Measurements from ENCODE around the gene ZAP70. TPM values are rescaled to one million over a fixed set of nuclear protein-coding genes. Genes with fewer than 3 reads are reported as not detected.

ZAP70 gene
- total and polyA plus RNA-seq, 2 of the 13 experiments (the other 11 are each of a cell fraction or from before 2014, with no cell fraction given): 0.51 to 4.0 TPM

DNA sequence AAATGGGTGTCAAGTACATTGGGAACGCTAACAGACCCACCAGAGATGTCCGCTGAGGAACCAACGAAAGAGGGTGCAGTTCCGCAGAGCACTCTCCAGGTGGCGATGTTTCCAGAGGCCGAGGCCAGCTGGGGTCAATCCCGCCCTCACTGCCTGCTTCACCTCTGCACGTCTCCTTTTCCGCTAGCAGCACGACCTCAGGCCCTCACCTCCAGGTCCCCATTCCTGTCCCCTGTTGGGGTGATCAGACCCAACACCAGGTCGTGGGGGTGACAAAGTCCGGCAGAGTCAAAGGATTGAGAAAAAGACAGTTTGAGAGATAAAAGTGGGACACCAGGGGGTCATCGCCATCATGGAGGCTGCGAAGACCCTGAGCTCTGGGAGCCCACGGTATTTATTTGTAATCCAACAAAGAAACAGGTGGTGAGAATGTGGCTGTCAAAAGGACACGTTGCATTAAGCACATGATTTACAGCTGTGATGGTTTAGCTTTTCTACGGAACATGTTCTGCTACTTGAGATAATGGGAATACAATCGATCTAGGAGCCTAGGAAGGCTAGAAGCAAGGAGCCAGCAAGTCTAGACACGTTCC is 27.3 kb downstream of the ZAP70 start (continued):
- TF ChIP-seq ARID3A (IDR thresholded peaks at IDR 0.05; ENCODE audit: low read depth, low read length) (no peak; the same call in 1 of the 2 replicates), ZBTB14 (CRISPR knock-in tag; IDR thresholded peaks at IDR 0.05) (no peak), SNAPC5 (CRISPR knock-in tag; IDR thresholded peaks at IDR 0.05; ENCODE audit: borderline replicate concordance) (no peak), PAF1 (CRISPR knock-in tag; IDR thresholded peaks at IDR 0.05) (no peak), ZEB1 (IDR thresholded peaks at IDR 0.05; ENCODE audit: insufficient replicate concordance, low read depth) (no peak), RAD21 (CRISPR knock-in tag; IDR thresholded peaks at IDR 0.05) (peak; percentile 76), KDM6A (CRISPR knock-in tag; IDR thresholded peaks at IDR 0.05; ENCODE audit: low read depth) (no peak), KLF9 (CRISPR knock-in tag; IDR thresholded peaks at IDR 0.05; ENCODE audit: low read depth) (no peak), MAF1 (CRISPR knock-in tag; IDR thresholded peaks at IDR 0.05; ENCODE audit: borderline replicate concordance) (no peak), ZNF510 (CRISPR knock-in tag; IDR thresholded peaks at IDR 0.05; ENCODE audit: low read depth) (0 out of 2 replicates have a peak, but pooled peaks have one; percentile 44), MTF1 (CRISPR knock-in tag; IDR thresholded peaks at IDR 0.05) (no peak), ZNF451 (CRISPR knock-in tag; IDR thresholded peaks at IDR 0.05) (no peak), MTA1 (CRISPR knock-in tag; IDR thresholded peaks at IDR 0.05; ENCODE audit: borderline replicate concordance) (no peak), YEATS4 (CRISPR knock-in tag; IDR thresholded peaks at IDR 0.05; ENCODE audit: borderline replicate concordance) (no peak), ZNF770 (CRISPR knock-in tag; IDR thresholded peaks at IDR 0.05) (no peak), ZNF10 (CRISPR knock-in tag; IDR thresholded peaks at IDR 0.05; ENCODE audit: borderline replicate concordance, low read depth) (no peak)
- TF ChIP-seq, protein P1, sequence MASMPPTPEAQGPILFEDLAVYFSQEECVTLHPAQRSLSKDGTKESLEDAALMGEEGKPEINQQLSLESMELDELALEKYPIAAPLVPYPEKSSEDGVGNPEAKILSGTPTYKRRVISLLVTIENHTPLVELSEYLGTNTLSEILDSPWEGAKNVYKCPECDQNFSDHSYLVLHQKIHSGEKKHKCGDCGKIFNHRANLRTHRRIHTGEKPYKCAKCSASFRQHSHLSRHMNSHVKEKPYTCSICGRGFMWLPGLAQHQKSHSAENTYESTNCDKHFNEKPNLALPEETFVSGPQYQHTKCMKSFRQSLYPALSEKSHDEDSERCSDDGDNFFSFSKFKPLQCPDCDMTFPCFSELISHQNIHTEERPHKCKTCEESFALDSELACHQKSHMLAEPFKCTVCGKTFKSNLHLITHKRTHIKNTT (CRISPR knock-in tag; IDR thresholded peaks at IDR 0.05): no peak
- TF ChIP-seq, protein P2, sequence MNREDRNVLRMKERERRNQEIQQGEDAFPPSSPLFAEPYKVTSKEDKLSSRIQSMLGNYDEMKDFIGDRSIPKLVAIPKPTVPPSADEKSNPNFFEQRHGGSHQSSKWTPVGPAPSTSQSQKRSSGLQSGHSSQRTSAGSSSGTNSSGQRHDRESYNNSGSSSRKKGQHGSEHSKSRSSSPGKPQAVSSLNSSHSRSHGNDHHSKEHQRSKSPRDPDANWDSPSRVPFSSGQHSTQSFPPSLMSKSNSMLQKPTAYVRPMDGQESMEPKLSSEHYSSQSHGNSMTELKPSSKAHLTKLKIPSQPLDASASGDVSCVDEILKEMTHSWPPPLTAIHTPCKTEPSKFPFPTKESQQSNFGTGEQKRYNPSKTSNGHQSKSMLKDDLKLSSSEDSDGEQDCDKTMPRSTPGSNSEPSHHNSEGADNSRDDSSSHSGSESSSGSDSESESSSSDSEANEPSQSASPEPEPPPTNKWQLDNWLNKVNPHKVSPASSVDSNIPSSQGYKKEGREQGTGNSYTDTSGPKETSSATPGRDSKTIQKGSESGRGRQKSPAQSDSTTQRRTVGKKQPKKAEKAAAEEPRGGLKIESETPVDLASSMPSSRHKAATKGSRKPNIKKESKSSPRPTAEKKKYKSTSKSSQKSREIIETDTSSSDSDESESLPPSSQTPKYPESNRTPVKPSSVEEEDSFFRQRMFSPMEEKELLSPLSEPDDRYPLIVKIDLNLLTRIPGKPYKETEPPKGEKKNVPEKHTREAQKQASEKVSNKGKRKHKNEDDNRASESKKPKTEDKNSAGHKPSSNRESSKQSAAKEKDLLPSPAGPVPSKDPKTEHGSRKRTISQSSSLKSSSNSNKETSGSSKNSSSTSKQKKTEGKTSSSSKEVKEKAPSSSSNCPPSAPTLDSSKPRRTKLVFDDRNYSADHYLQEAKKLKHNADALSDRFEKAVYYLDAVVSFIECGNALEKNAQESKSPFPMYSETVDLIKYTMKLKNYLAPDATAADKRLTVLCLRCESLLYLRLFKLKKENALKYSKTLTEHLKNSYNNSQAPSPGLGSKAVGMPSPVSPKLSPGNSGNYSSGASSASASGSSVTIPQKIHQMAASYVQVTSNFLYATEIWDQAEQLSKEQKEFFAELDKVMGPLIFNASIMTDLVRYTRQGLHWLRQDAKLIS (CRISPR knock-in tag; IDR thresholded peaks at IDR 0.05): no peak
- TF ChIP-seq, protein P3, sequence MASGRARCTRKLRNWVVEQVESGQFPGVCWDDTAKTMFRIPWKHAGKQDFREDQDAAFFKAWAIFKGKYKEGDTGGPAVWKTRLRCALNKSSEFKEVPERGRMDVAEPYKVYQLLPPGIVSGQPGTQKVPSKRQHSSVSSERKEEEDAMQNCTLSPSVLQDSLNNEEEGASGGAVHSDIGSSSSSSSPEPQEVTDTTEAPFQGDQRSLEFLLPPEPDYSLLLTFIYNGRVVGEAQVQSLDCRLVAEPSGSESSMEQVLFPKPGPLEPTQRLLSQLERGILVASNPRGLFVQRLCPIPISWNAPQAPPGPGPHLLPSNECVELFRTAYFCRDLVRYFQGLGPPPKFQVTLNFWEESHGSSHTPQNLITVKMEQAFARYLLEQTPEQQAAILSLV (CRISPR knock-in tag; IDR thresholded peaks at IDR 0.05; ENCODE audit: borderline replicate concordance): no peak
